GM21717 (cell line): ENCODE data around the gene RUNDC3A.
"Not testable (repeated sequence)": the region's sequence is repeated elsewhere in the genome, so short reads cannot be mapped to it uniquely, and the experiment has no call there.

Experiments
- ATAC-seq: cut with Tn5 transposase; IDR thresholded peaks from one replicate; pipeline ENCODE4 v1.9.1; 2021; ENCODE audit warnings: mild to moderate bottlenecking, moderate library complexity; ENCODE audit not compliant: unreplicated experiment

Gene RUNDC3A

DNA sequence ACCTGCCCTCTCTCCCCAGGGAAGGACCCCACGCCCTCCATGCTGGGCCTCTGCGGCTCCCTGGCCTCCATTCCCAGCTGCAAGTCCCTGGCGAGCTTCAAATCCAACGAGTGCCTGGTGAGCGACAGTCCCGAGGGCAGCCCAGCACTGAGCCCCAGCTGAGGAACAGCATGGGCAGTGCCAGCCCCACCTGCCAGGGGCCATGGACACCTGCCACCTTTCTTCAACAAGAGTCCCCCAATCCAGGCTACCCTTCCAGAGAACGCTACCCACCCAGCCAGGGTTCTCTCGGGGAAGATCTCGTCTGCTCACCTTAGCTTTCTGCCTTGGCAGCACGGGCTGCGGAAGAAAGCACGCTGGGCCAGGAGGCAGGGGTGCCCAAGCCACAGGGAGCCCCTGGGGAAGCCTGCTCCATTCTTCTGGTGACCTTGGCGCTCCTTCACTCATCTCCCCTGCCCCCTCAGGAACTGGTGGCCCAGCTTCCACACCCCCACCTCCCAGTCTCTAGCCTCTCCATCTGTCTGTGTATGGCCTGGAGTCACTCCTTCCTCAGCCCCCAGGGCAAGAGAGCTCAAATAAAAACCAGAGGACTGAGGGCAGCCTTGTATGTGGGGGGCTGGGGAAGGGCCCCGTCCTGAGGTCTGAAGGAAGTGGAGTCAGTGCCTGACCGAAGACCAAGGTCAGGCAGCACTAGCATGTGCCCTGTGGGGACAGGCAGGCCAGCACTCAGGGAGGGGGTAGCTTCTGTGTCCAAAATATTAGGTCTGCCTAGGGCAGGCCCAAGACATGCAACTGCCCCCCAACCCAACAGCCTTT lies 9.9 kb downstream of the RUNDC3A start:
- ATAC-seq: no peak

DNA sequence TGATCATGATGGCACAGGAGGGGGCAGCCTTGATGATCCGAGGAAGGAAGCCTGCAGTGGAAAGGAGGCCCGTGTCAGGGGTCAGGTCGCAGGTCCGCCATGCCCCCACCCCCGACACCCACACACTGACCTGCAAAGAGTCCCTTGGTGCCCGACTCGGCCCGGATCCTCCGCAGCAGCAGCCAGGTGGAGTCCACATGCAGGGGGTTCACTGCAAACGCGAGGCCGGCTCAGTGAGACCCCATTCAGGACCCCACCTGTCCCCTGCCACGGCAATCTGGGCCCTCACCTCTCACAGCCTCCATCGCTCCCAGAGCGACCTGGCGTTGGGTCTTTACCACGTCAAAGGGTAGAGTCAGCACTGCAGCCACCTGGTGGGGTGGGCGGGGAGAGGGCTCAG lies 11.7 kb downstream of the RUNDC3A start:
- ATAC-seq: no peak

DNA sequence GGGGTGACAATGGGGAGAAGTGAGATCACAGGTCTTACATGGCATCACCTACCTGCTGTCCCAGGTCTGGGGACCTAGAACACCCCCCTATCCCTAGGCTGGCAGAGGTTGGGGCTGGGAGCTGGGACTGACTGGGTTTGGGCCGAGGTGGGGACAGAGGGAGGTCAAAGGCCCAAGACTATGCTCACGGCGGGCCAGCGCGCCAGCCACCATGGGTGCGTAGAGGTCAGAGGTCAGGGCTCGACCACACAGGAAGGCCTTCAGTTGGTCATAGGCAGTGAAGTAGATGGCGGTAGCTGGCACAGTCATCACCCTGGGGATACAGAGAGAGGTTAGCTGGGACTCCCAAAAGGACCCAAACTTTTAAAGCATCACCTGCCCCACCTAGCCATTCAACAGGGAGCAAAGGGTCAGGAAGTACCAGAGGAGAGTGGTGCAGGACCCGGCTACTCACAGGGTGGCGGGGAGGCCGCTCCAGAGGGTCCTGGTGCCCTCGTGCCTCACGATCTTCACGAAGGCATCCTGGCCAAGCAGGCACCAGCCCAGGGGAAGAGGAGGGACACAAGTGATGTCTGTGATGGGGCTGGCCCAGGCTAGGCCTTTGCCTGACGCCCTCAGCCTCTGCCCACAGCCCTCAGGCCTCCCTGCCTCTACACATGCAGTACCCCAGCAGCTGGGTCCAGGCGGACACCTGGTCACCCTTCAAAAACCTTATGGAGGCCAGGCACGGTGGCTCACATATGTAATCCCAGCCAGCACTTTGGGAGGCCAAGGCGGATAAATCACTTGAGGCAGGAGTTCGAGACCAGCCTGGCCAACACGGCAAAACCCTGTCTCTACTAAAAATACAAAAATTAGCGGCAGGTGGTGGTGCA lies 13.1 kb downstream of the RUNDC3A start:
- ATAC-seq: no peak

DNA sequence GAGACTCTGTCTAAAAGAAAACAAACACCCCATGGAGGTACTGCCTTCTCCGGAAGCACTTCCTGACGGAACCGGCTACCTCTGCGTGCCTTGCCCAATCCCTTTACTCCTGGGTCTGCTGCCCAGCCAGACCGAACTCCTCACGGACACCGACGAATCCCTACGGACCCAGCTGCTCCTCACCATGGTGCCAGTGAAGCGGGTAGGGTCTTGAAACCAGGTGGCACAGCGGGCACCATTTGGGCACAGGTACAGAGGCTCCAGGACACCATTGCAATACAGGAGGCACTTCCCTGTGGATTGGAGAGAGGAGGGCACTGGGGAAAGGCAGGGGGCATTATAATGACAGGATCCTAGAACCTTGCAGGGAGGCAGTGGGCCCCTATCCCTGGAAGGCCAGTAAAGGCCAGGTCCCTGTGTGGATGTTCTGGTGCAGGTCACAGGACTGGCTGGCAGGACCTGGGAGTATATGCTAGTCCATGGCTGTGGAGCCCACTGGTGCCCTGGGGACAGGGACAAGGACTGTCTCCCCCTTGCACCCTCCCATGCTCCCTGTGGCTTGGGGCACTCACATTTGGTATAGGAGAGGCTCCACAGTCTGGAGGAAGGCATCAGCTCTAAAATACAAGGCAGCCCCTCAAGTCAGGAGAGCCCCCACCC lies 14.0 kb downstream of the RUNDC3A start:
- no peak for ATAC-seq

GRCh38 chr17:44323359-44324091 lies 15.1 kb downstream of the RUNDC3A start:
- no peak for ATAC-seq

DNA sequence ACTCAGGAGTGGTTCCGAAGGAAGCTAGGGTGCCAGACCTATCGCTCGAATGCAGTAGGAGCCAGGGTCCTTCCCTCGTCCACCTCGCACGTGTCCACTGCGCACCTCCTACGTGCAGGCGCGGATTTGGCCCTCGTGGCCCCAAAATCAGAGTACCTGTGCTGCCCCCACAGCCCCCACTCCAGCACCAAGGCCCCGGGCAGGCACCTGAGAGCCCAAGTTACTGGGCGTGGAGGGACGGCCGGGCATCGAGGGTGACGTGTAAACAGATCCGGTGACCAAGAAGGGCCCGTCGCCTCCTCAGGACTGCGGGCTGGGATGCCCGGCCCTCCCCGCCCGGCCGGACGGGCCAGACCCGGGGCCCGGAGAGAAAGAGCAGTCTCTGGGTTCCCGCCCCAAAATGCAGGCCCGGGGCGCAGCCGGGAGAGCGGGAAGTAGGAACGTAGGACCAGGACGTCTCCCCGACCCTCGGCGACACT lies 15.7 kb downstream of the RUNDC3A start:
- no peak for ATAC-seq

- peak; percentile 48 for ATAC-seq
These were observed 16.3 kb downstream of the RUNDC3A start, which contains the start of gene SLC25A39 for GRCh38 chr17:44324571-44325275. TSS of gene SLC25A39 (minus strand) at chr17:44324823. CDS start at chr17:44323562, 1,261 bp downstream.

- ATAC-seq: peak; percentile 35
These were observed 18.6 kb downstream of the RUNDC3A start for GRCh38 chr17:44326861-44327444.

DNA sequence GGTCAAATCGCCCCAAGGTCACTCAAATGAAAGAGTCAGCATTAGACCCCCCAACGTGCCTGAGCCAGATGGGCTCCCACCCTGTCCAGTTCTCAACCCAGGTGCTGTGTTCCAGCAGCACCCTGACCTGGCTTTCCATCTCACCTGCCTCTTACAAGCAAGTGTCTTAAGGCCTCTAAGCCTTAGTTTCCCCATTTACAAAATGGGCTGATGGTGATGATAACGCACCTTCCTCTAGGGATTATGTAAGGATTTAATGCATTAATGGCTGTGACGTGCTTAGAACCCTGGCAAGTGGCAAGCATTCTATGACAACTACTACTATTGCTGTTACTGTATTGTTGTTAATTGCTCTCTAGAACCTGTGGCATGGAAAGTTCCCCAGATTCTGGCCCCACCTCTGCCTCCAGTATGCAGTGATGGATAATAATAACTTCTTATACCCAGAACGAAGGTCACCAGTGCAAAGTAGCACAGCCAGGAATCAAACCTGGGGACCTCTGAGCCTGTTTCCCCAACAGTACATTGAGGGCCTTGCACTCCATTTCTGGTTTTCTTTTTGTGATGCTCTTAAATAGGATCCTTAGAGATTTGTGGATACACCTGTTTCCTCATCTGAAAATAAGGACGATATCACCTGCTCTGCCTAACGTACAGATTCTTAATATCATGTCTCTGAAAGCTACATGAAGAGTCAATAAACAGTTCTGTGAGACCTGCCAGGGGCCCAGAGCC lies 19.5 kb downstream of the RUNDC3A start:
- no peak for ATAC-seq

- not testable (repeated sequence) for ATAC-seq
These were observed 21.1 kb downstream of the RUNDC3A start for GRCh38 chr17:44329516-44329915.

DNA sequence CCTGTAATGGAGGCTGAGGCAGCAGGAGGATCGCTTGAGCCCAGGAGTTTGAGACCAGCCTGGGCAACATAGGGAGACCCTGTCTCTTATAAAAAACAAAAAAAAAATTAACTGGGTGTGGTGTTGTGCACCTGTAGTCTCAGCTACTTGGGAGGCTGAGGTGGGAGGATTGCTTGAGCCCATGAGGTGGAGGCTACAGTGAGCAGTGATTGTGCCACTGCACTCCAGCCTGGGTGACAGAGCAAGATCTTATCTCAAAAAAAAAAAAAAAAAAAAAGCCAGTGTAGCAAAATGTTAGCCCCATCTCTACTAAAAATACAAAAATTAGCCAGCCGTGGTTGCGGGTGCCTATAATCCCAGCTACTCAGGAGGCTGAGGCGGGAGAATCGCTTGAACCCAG lies 21.9 kb downstream of the RUNDC3A start:
- not testable (repeated sequence) for ATAC-seq

GRCh38 chr17:44331249-44331760 lies 22.9 kb downstream of the RUNDC3A start:
- no peak for ATAC-seq

DNA sequence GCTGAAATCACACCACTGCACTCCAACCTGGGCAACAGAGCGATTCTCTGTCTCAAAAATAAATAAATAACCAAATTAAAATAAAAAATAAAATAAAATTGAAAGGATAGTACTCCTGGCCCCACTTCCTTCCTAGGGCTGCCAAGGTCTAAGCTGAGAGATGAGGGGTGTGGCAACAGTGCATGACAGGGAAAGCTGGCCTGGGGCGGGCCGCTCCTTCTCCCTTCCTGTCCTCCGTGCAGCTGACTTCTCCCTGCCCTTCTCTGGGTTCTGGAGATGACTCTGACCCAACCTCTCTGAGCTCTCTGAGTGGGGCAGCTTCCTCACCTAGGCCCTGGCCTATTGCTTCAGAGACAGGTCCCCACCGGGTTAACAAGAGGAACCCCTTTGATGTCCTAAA lies 25.0 kb downstream of the RUNDC3A start:
- no peak for ATAC-seq

DNA sequence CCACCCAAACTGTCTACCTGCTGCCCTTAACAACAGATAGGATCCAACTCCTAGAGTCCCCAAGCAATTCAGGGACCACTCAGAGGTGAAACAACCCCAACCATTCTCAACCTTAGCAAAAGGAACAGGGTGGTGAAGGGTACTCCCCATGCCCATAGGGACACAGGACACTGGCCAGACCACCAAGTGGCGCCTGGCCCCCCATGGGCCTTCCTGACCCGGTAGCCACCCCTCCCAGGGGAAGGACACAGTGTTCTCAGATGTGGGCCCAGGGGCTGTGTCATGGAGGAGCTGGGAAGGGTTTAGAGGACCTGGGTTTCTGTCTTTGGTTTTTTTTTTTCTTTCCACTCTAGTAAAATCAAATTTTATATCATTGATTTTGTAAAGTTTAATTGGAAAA lies 25.9 kb downstream of the RUNDC3A start:
- ATAC-seq: no peak

DNA sequence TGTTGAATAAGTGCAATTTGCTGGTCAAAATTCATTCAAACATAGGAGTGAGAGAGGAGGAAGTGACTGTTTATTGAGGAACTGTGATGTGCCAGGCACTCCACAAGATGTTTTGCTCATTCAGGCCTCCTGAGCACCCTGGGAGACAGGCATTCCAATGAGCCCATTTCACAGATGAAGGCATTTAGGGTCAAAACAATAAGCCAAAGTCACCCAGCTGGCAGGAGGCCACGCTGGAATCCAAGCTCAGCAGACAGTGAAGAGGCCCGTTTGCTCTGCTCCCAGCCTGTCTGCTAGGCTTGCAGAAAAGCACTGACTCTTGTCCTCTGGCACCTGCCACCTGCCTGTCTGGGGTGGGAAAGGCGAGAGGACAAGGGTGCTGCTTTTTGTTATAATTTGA lies 26.3 kb downstream of the RUNDC3A start:
- ATAC-seq: no peak

DNA sequence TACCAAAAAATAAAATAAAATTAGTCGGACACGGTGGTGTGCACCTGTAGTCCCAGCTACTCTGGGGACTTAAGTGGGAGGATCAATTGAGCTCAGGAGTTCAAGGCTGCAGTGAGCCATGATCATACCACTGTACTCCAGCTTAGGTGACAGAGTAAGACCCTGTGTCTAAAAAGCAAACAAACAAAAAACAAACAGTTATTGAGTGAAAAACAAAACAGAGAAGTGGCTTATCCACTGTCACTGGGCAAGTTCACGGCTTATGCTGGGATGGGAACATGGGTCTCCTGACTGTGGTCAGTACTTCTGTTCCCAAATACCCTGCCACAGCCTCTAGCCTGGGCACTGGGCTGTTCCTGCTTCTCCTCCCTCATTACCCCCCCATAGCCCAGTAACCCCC lies 27.2 kb downstream of the RUNDC3A start:
- no peak for ATAC-seq

DNA sequence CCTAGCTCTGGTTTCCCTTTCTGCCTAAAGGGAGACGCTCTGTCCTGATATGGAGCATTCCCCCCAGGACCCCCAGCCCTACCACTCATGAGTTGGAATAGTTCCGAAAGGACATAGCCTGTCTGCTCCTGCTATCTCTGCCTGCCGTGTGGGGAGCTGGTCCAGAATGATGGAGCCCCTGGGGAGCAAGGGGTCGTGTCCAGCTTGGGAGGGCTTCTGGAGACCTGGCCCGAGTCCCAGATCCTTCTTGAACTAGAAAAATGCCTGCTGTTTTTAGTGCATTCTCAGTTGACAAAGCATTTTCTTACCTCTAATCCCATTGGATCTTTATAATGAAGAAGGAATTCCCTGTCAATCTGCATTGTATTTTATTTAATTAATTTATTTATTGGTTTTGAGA lies 27.6 kb downstream of the RUNDC3A start:
- no peak for ATAC-seq

GRCh38 chr17:44338702-44339101 lies 30.3 kb downstream of the RUNDC3A start:
- no peak for ATAC-seq

DNA sequence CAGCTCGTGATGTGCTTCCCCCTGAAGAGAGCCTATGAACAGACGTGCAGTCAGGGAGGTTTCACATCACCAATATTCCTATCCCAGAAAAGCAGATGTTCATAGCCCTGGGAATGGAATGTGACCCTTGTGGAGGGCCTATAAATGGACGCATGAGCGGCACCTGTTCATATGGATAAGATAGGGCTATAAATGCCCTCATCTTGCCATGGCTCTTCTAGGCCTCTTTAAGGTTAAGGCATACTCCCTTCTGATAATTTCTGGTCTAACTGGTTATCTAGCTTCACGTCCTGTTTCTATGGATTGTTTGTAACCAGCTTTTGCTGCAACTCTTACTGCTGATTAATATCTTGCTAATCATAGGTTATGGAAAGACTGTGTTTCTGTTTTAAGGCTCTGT lies 32.2 kb downstream of the RUNDC3A start:
- not testable (repeated sequence) for ATAC-seq
